ENCODE data around the gene NRIP1.

NRIP1 gene

GRCh38 chr21:15005391-15005790 lies 59.4 kb downstream of the NRIP1 start:
- DNase-seq: no peak

DNA sequence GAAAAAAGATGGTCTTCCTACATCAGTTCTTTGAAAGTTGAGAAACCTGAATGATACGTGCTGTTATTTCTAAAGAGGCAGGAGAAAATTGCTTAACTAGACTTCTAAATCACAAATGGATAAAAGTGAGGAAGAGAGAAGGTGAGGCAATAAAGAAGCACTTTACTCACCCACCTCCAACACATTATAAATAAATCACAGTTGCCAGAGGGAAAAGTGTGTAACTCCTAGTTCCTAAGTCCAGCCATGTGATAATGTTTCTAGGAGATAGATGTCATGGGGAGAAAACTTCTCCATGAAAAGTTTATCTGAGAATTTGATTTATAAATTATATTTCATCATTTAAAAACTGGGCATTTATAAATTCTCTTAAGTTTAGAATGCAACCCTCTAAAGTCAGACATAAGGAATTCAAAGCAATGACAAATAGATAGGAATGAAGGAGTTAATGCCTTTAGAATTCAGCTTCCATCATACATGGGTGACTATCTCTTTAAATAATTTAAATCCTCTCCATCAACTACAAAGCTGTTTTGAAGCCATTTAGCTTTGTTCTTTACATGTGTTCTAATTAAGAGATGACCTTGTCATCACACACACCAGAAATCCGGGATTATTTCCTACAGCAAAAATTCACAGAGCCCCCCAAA lies 60.0 kb downstream of the NRIP1 start:
- no peak for DNase-seq

DNA sequence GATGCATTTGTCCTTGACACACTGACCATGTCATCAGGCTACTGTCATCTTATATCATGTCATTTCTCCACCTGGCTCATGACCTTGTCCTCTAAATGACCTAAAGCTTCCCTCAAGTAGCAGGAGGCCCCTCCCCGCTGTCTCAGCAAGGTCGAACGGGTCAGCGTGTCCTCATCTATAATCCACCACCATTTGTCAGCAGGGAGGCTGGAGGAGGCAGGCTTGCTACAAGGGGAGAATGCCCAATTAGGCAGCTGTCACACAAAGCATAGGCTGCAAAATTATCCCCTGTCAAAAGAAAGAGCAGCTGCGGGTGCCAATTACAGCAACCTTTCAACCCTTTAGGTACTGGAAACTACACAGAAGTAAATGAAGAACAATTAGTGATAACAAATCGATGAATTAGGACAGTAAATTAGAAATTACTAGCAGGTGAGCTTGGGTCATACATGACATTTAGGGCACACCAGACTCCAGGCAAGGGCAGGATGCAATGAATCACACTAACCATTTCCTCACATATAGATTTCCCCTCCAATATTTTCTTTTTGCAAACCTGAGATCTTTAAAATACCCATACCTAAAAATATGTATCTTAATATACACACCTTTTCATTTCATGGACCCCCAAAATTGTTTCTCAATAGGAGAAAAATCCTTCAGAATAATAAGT lies 61.2 kb downstream of the NRIP1 start:
- no peak for DNase-seq

GRCh38 chr21:15001857-15002606 lies 62.8 kb downstream of the NRIP1 start:
- DNase-seq: no peak

GRCh38 chr21:15001113-15001512 lies 63.7 kb downstream of the NRIP1 start:
- DNase-seq: no peak

DNA sequence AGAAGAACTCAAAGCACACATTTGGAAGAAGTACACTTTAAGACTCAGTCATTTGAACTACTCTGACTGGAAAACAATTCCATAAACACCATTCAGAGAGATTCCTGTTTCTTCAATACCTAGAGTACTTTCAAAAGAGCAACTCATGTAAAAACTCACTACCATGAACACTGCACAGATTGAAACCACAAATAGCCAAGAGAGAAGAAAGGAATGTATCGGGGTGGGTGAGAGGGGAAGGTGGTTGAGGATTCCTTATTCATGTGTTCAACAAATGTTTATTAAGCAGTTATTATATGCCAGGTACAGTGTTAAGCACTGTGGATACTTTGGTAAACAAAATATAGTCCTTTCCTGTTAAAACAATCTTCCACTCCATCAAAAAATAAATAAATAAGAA lies 64.7 kb downstream of the NRIP1 start:
- DNase-seq: no peak

- no peak for DNase-seq
Measured at GRCh38 chr21:14998784-14999183, 66.0 kb downstream of the NRIP1 start.

DNA sequence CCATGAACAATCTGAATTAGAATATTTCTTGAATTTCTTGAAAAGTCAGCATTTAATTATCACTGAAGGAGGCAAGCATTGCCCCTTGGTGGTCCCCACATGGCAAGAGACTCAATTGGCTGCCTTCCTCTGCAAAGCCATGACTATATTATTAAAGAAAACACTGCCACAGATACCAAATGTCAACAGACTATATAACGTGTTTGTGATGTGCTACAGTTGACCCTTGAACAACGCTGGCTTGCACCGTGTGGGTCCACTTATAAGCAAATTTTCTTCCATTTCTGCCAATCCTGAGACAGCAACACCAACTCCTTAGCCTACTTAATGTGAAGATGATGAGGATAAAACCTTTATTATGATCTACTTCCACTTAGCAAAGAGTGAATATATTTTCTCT lies 66.5 kb downstream of the NRIP1 start:
- no peak for DNase-seq

GRCh38 chr21:14995695-14996490 lies 68.9 kb downstream of the NRIP1 start:
- DNase-seq: no peak

GRCh38 chr21:14995226-14995625 lies 69.6 kb downstream of the NRIP1 start:
- DNase-seq: no peak

DNA sequence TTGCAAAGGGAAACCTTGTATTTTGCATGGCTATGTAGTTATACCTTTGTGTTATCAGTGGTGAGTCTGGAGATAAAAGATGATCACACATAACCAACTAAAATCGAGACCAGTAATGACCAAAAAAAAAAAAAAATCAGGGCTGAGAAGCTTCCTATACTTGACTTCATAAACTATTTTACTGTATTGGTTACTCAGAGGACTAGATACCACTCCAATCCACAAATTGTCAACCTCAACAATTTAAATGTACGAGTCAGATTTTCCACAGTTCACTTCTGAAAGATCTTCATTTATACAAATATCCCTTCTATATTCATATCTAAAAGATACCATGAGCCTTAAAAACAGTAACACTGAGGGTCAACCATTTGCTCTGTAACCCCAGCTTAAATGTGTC lies 71.7 kb downstream of the NRIP1 start:
- no peak for DNase-seq

- no peak for DNase-seq
Measured at GRCh38 chr21:14991957-14992356, 72.8 kb downstream of the NRIP1 start.

DNA sequence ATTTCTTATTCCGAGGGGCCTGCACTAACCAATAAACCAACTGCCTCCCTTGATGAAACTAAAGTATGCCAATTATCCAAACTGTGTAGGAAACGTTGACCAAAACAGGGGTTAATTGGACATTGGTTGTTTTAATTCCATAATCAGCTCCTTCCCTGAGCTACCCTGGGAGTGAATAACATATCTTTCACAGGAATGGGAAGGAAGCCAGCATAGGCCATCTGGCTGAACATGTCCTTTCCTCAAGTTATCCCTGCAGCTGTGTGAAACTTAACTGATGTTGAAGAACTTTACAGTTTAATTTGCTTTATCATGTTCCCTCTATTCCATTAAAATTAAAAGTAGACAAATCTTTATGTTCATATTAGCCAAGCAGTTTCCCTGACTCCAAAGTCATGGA lies 75.4 kb downstream of the NRIP1 start:
- DNase-seq: no peak

GRCh38 chr21:14988760-14989159 lies 76.0 kb downstream of the NRIP1 start:
- DNase-seq: no peak

- DNase-seq: no peak
Measured at GRCh38 chr21:14987370-14988170, 77.2 kb downstream of the NRIP1 start.

GRCh38 chr21:14985306-14985705 lies 79.5 kb downstream of the NRIP1 start:
- no peak for DNase-seq

DNA sequence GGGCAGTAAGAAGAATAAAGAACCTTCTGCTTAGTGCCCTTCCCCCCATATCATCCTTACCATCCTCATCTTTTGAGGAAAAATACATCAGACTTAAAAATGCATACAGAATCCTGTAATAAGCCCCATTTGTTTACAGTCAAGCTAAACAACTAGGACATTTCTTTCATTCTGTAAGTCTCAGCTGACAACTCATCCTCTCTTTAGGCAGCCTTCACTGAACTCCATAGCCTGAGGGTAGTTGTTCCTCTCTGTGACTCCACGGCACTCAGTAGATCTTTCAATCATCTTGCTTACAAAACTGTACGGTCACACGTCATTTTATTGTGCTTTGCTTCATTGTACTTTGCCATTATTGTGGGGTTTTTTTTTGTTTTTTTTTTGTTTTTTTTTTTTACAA lies 82.5 kb downstream of the NRIP1 start:
- no peak for DNase-seq

GRCh38 chr21:14981246-14981645 lies 83.6 kb downstream of the NRIP1 start:
- no peak for DNase-seq

GRCh38 chr21:14979264-14979663 lies 85.5 kb downstream of the NRIP1 start:
- DNase-seq: no peak

DNA sequence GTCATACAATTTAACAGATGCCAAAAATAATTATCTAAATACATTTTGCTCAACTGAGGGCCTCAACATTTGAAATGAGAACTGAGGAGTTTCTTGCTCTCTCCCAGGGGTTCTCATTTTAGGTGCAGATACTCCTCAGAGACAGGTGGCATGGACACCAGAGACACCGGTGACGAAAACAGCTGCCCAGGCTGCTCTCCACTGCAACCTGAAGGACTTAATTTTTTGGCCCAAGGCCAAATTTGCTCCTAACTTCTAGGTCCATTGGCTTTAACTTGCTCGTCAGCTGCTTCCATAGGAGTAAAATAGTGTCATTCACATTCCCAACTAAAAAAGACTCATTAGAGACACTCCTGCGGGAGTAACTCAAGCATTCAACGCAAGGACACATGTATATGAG lies 87.0 kb downstream of the NRIP1 start:
- DNase-seq: no peak

DNA sequence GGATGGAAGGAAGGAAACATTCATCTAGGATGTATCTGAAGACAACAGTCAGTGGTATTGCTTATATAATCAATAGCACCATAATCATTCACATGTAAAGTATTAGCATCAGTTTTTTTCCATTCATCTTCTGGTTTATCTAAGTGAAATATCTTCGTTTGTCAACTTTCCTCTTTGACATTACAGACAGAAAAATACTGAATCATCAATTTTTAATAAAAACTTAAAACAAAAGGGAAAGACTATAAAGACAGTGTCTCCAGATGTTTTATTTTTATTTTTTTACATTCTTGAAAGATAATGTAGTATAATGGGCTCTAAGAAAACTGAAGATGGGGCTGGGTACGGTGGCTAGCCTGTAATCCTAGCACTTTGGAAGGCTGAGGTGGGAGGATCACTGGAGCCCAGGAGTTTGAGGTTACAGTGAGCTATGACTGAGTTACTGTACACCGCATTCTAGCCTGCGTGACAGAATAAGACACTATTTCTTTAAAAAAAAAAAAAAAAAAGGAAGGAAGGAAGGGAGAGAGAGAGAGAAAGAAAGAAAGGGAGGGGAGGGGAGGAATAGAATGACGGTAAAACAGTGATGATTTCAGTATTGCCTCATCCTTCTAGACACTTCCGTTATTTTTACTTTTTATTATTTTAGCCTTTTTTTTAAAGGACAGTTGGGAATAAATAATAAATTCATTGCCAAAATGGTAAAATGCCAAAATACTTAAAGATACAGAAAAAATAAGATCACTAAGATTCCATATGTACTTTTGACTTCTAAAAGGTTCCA lies 89.5 kb downstream of the NRIP1 start:
- DNase-seq: no peak

DNA sequence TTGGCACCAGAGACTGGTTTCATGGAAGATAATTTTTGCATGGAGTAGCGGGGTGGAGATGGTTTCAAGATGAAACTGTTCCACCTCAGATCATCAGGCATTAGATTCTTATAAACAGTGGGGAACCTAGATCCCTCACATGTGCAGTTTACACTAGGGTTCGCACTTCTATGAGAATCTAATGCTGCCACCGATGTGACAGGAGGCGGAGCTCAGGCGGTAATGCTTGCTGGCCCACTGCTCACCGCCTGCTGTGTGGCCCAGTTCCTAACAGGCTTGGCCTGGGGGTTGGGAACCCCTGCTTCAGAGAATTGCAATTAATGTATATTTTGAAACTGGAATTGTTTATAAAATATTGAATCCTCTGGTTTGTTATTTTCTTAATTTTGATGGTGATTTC lies 92.1 kb downstream of the NRIP1 start:
- DNase-seq: no peak

All from effector CD8-positive, alpha-beta T cell (primary cell).